ENCODE data around the gene PBX1.

DNA sequence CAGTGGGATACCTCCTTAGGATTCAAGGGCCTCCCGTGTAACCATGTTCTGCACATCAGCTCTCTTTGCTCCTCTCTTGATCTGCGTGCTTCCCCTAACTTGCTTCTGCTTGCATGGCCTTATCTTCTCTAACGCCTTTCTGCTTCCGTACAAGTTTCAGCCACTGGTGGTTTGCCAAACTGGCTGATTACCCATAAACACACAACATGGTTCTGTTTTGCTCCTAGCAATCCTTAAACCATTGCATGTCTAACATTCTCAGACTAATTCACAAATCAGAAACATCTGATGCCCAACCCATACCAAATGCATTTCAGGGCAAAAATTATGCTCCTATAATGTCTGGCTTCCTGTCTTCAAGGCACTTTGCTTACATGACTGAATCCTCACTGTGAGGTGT lies 166.4 kb downstream of the PBX1 start:
- TF ChIP-seq POLR2A (IDR thresholded peaks at IDR 0.05; ENCODE audit: low read depth, low read length), result no peak
- no peak for TF ChIP-seq POLR2AphosphoS5 (IDR thresholded peaks at IDR 0.05; ENCODE audit: low read depth, low read length)
- TF ChIP-seq TAF1 (IDR thresholded peaks at IDR 0.05; ENCODE audit: low read depth, low read length), result no peak
- TF ChIP-seq SPI1 (IDR thresholded peaks at IDR 0.05; ENCODE audit: low read depth, low read length), result no peak

Measured in GM12891 (cell line).